Transverse colon (tissue), 4 donors: Measurements from ENCODE around the gene MAMDC4.

Experiments used
- POLR2A ChIP-seq: fragments of 450-650 bp; IDR thresholded peaks from one replicate; pipeline ENCODE4 v1.6.1; 2016; ENCODE audit warnings: antibody characterized with exemption, mild to moderate bottlenecking, moderate library complexity
- POLR2AphosphoS5 ChIP-seq, 3 donors: sonication (generic); formaldehyde crosslinking; IDR thresholded peaks; one replicate each; pipeline ENCODE4 v1.6.1; 2016; ENCODE audit warnings: antibody characterized with exemption in 3 of 3
- TF ChIP-seq, protein P1 (sequence below), 5 experiments: fragments of 200-600 bp in 3 of 5; fragments of 450-650 bp in 2 of 5; sonication (generic) in 3 of 5; IDR thresholded peaks; 1 replicate in 2 of 5; 2 replicates in 3 of 5; pipeline ENCODE4 v1.5.1; 2016 to 2017; ENCODE audit warnings: antibody characterized with exemption in 5 of 5, inconsistent platforms in 3 of 5, mild to moderate bottlenecking in 2 of 5, moderate library complexity in 1 of 5

DNA sequence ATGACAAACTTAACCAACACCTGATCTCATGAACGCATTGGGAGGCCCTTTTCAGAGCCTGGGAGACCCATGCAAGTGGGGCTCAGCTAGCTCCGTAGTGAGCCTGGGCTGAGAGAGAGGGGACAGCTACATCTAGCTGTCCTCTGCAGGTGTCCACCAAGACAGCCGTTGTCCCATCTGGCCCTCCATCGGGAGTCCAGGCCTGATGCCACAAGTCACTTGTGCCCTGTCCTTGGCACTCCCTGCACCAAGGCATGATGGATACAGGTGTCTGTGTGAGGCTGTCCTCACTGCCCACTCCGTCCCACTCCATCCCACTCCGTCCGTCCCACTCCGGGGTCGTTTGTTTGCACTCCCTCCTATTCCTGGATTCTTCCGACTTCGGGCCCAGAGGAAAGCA lies 16.5 kb downstream of the MAMDC4 start:
- TF ChIP-seq POLR2A (no peak), POLR2AphosphoS5 (IDR thresholded peaks at IDR 0.05) (no peak)
- TF ChIP-seq, protein P1, sequence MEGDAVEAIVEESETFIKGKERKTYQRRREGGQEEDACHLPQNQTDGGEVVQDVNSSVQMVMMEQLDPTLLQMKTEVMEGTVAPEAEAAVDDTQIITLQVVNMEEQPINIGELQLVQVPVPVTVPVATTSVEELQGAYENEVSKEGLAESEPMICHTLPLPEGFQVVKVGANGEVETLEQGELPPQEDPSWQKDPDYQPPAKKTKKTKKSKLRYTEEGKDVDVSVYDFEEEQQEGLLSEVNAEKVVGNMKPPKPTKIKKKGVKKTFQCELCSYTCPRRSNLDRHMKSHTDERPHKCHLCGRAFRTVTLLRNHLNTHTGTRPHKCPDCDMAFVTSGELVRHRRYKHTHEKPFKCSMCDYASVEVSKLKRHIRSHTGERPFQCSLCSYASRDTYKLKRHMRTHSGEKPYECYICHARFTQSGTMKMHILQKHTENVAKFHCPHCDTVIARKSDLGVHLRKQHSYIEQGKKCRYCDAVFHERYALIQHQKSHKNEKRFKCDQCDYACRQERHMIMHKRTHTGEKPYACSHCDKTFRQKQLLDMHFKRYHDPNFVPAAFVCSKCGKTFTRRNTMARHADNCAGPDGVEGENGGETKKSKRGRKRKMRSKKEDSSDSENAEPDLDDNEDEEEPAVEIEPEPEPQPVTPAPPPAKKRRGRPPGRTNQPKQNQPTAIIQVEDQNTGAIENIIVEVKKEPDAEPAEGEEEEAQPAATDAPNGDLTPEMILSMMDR (IDR thresholded peaks at IDR 0.05), result no peak
